CD14-positive monocyte (primary cell): ENCODE data around the gene CTNNA2. TPM values are rescaled to one million over a fixed set of nuclear protein-coding genes. Genes with fewer than 3 reads are reported as not detected.

Experiments
- DNase-seq, 3 donors: peaks; one replicate each; pipeline ENCODE4 v3.0.0-alpha.2; 2011 to 2022
- H2AFZ ChIP-seq: 2 replicates; pipeline ENCODE4 v1.6.0; 2012; ENCODE audit warnings: mild to moderate bottlenecking, low read depth, low read length, inconsistent platforms; ENCODE audit not compliant: insufficient read depth, poor library complexity, severe bottlenecking
- H3K27ac ChIP-seq, 2 donors: 1 replicate in 1 of 2; 2 replicates in 1 of 2; pipeline ENCODE4 v1.5.1; 2012 to 2013; ENCODE audit warnings: low read length in 2 of 2, control low read depth in 1 of 2, inconsistent platforms in 1 of 2, low read depth in 1 of 2, mild to moderate bottlenecking in 1 of 2
- H3K27me3 ChIP-seq, 2 donors: one replicate each; pipeline versions ENCODE4 v1.6.0 to v1.6.1; 2011 to 2013; ENCODE audit warnings: low read length in 2 of 2; ENCODE audit not compliant: control insufficient read depth in 2 of 2, insufficient read depth in 2 of 2
- H3K36me3 ChIP-seq, 2 donors: replicated peaks in 1 of 2; 1 replicate in 1 of 2; 2 replicates in 1 of 2; pipeline versions ENCODE4 v1.5.1 to v1.6.1; 2012 to 2013; ENCODE audit warnings: low read length in 2 of 2, control low read depth in 1 of 2, inconsistent platforms in 1 of 2, mild to moderate bottlenecking in 1 of 2; ENCODE audit not compliant: insufficient read depth in 2 of 2, control insufficient read depth in 1 of 2
- H3K4me1 ChIP-seq, 2 donors: 1 replicate in 1 of 2; 2 replicates in 1 of 2; pipeline versions ENCODE4 v1.5.1 to v1.6.1; 2012 to 2013; ENCODE audit warnings: low read length in 2 of 2, control low read depth in 1 of 2, inconsistent platforms in 1 of 2, mild to moderate bottlenecking in 1 of 2, moderate library complexity in 1 of 2; ENCODE audit not compliant: insufficient read depth in 2 of 2, control insufficient read depth in 1 of 2
- H3K4me2 ChIP-seq: replicated peaks from 2 replicates; pipeline ENCODE3; 2012; ENCODE audit warnings: low read length, moderate library complexity, mild to moderate bottlenecking; ENCODE audit not compliant: poor library complexity, severe bottlenecking; ENCODE audit errors: extremely low read depth
- H3K4me3 ChIP-seq, 3 experiments: fragments of 200-600 bp in 1 of 3; sonication (generic) in 1 of 3; replicated peaks in 1 of 3; 1 replicate in 2 of 3; 2 replicates in 1 of 3; pipeline ENCODE4 v1.5.1; 2011 to 2013; ENCODE audit warnings: low read length in 3 of 3, mild to moderate bottlenecking in 3 of 3, control low read depth in 2 of 3, low read depth in 2 of 3, inconsistent platforms in 1 of 3, moderate library complexity in 1 of 3
- H3K79me2 ChIP-seq: 2 replicates; pipeline ENCODE4 v1.6.0; 2012; ENCODE audit warnings: mild to moderate bottlenecking, control low read depth, inconsistent platforms, low read length, moderate library complexity; ENCODE audit not compliant: insufficient read depth
- H3K9ac ChIP-seq: 2 replicates; pipeline ENCODE4 v1.6.0; 2017; ENCODE audit warnings: low read length, mild to moderate bottlenecking; ENCODE audit not compliant: insufficient read depth, poor library complexity, severe bottlenecking
- H3K9me3 ChIP-seq, 2 donors: replicated peaks in 1 of 2; 1 replicate in 1 of 2; 2 replicates in 1 of 2; pipeline versions ENCODE4 v1.5.1 to v1.6.1; 2012 to 2013; ENCODE audit warnings: low read length in 2 of 2, control low read depth in 1 of 2; ENCODE audit not compliant: control insufficient read depth in 1 of 2, insufficient read depth in 1 of 2
- H4K20me1 ChIP-seq: 2 replicates; pipeline ENCODE4 v1.6.0; 2012; ENCODE audit warnings: mild to moderate bottlenecking, low read length, control low read depth, moderate library complexity; ENCODE audit not compliant: insufficient read depth
- H3K27ac Mint-ChIP-seq, 7 donors: one replicate each; pipeline ENCODE4 v1.8.0; 2020; ENCODE audit warnings: mild to moderate bottlenecking in 7 of 7, mixed read lengths in 7 of 7, moderate library complexity in 6 of 7, inconsistent platforms in 2 of 7
- H3K27me3 Mint-ChIP-seq, 3 donors: one replicate each; pipeline ENCODE4 v1.8.0; 2021 to 2022; ENCODE audit warnings: low read depth in 3 of 3, mild to moderate bottlenecking in 3 of 3, mixed read lengths in 3 of 3, moderate library complexity in 3 of 3, inconsistent platforms in 1 of 3
- H3K36me3 Mint-ChIP-seq, 2 donors: one replicate each; pipeline ENCODE4 v1.8.0; 2020; ENCODE audit warnings: mixed read lengths in 2 of 2, inconsistent platforms in 1 of 2, mild to moderate bottlenecking in 1 of 2
- H3K4me1 Mint-ChIP-seq: one replicate; pipeline ENCODE4 v1.8.0; 2020; ENCODE audit warnings: mild to moderate bottlenecking, mixed read lengths
- H3K4me3 Mint-ChIP-seq, 2 donors: one replicate each; pipeline ENCODE4 v1.8.0; 2020; ENCODE audit warnings: mild to moderate bottlenecking in 2 of 2, mixed read lengths in 2 of 2, moderate library complexity in 1 of 2
- H3K9me3 Mint-ChIP-seq, 7 donors: one replicate each; pipeline ENCODE4 v1.8.0; 2020 to 2022; ENCODE audit warnings: mixed read lengths in 7 of 7, mild to moderate bottlenecking in 6 of 7, moderate library complexity in 6 of 7, inconsistent platforms in 2 of 7
- CTCF ChIP-seq: fragments of 200-600 bp; IDR thresholded peaks from one replicate; pipeline ENCODE4 v1.8.0; 2022; ENCODE audit warnings: antibody characterized with exemption, mild to moderate bottlenecking
- WGBS: methylation state at CpG from one replicate; pipeline ENCODE4 v1.1.5; 2013; ENCODE audit warnings: missing lambda C conversion rate; ENCODE audit not compliant: insufficient coverage; 5-methylcytosine and 5-hydroxymethylcytosine counted together
- intact Hi-C, 2 donors: fragments of 100-400 bp; cut with micrococcal nuclease; formaldehyde crosslinking; loops; one replicate each; pipeline versions ENCODE4 v1.15.0 to v1.15.1; 2023
- polyA plus RNA-seq, 3 donors: library from polyadenylated mRNA; depleted of rRNA in 1 of 3; unstranded in 2 of 3; stranded (reverse) in 1 of 3; fragments of 300-500 nt in 2 of 3; fragments of >200 nt in 1 of 3; fragmentation: Illumina TruSeq in 2 of 3; gene quantifications; 1 replicate in 2 of 3; 2 replicates in 1 of 3; pipeline ENCODE4 v1.2.3, GENCODE V29; 2012 to 2021

CTNNA2 gene
- polyA plus RNA-seq, 3 donors: not detected

DNA sequence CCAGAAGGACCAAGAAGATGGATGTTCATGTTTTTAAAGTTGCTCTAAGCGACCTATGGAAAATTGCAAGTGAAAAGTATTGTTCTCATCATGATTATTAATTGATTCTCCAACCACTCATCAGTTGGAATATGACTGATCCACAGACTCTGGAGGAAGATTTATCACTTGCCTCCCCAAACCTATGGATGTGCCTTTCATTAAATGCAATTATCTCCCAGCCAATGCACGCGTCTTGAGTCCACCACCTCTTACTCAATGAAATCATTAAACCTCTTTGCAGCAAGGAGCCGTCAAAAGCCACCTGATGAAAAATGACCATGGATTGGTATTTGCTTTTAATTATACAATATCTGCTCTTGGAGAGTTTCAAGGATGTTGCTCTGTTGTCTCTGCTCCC is 626.1 kb downstream of the CTNNA2 start:
- Mint-ChIP-seq H3K9me3 (peaks cover 1 to 7% (median 3%) of the 10 kb centered on the region in 7 donors), H3K27ac (no peak overlapping the region), H3K4me3 (no peak overlapping the region), H3K4me1 (no peaks in the 10 kb centered on the region), H3K36me3 (no peaks in the 10 kb centered on the region), H3K27me3 (peaks cover 0 to 2% (median 0%) of the 10 kb centered on the region in 3 donors)
- TF ChIP-seq CTCF: no peak
- Histone ChIP-seq H3K27ac (no peak overlapping the region), H3K4me1 (no peaks in the 10 kb centered on the region), H2AFZ (no peak overlapping the region), H3K79me2 (no peaks in the 10 kb centered on the region), H3K4me3 (no peak overlapping the region), H3K27me3 (no peaks in the 10 kb centered on the region), H4K20me1 (no peaks in the 10 kb centered on the region), H3K36me3 (no peaks in the 10 kb centered on the region), H3K9ac (no peak overlapping the region), H3K4me2 (no peak overlapping the region), H3K9me3 (peaks cover 0 to 6% of the 10 kb centered on the region in 2 donors)
- no peak for DNase-seq
- intact Hi-C loops: no loop called here
- no CpG with 5 or more reads among the region's 4 CpGs for WGBS

GRCh38 chr2:80141007-80141726 is 628.3 kb downstream of the CTNNA2 start:
- intact Hi-C loops: no loop called here
- Mint-ChIP-seq H3K27ac (no peak overlapping the region), H3K4me1 (no peaks in the 10 kb centered on the region), H3K4me3 (no peak overlapping the region), H3K36me3 (no peaks in the 10 kb centered on the region), H3K27me3 (no peaks in the 10 kb centered on the region), H3K9me3 (peaks cover 0 to 3% (median 2%) of the 10 kb centered on the region in 7 donors)
- TF ChIP-seq CTCF: no peak
- Histone ChIP-seq H3K4me2 (no peak overlapping the region), H3K9ac (no peak overlapping the region), H3K27ac (no peak overlapping the region), H3K27me3 (no peaks in the 10 kb centered on the region), H3K36me3 (no peaks in the 10 kb centered on the region), H3K4me1 (no peaks in the 10 kb centered on the region), H4K20me1 (no peaks in the 10 kb centered on the region), H2AFZ (no peak overlapping the region), H3K9me3 (no peaks in the 10 kb centered on the region), H3K79me2 (no peaks in the 10 kb centered on the region), H3K4me3 (no peak overlapping the region)
- WGBS: no CpG with 5 or more reads among the region's 4 CpGs
- no peak for DNase-seq
